Left lung (tissue), 10 donors: ENCODE data around the gene SPSB4. TPM values are rescaled to one million over a fixed set of nuclear protein-coding genes. Genes with fewer than 3 reads are reported as not detected.

Experiments
- ATAC-seq: fragments of 200-7000 bp; cut with Tn5 transposase; one replicate; pipeline ENCODE4 v1.9.1; 2020; ENCODE audit warnings: moderate library complexity
- DNase-seq, 4 donors: peaks; one replicate each; pipeline ENCODE4 v3.0.0-alpha.2; 2013 to 2020
- H3K27ac ChIP-seq, 2 donors: fragments of 200-600 bp; sonication (generic) in 1 of 2; one replicate each; pipeline versions ENCODE4 v1.5.0 to v1.8.0; 2020 to 2021
- H3K27me3 ChIP-seq, 2 donors: fragments of 200-600 bp; sonication (generic) in 1 of 2; one replicate each; pipeline versions ENCODE4 v1.5.0 to v1.8.0; 2020 to 2021
- H3K36me3 ChIP-seq, 2 donors: fragments of 200-600 bp; sonication (generic) in 1 of 2; one replicate each; pipeline versions ENCODE4 v1.5.0 to v1.8.0; 2020 to 2021
- H3K4me1 ChIP-seq, 2 donors: fragments of 200-600 bp; one replicate each; pipeline ENCODE4 v1.8.0; 2021
- H3K4me3 ChIP-seq, 2 donors: fragments of 200-600 bp; sonication (generic) in 1 of 2; one replicate each; pipeline versions ENCODE4 v1.5.0 to v1.8.0; 2020 to 2021; ENCODE audit warnings: mild to moderate bottlenecking in 1 of 2
- H3K9me3 ChIP-seq, 2 donors: fragments of 200-600 bp; sonication (generic) in 1 of 2; one replicate each; pipeline versions ENCODE4 v1.5.0 to v1.8.0; 2020 to 2021
- intact Hi-C, 2 donors: fragments of 100-400 bp; cut with DNase I; formaldehyde crosslinking; loops; one replicate each; pipeline versions ENCODE4 v1.11.2 to v1.14.2; 2022
- polyA plus RNA-seq, 6 donors: library from polyadenylated mRNA; unstranded; fragments of 120-200 nt; gene quantifications; one replicate each; pipeline ENCODE4 v1.2.1, GENCODE V29; 2013; ENCODE audit not compliant: insufficient read length in 6 of 6
- total RNA-seq, 2 donors: library from RNA; stranded (reverse); fragmentation: NEBNext Ultra II Directional; extraction: Animal tissue kit (Norgen Biotek cat#: 25700); gene quantifications; one replicate each; pipeline ENCODE4 v1.2.1, GENCODE V29; 2021
- TF ChIP-seq, protein P1 (sequence below), 2 donors: fragments of 200-600 bp; sonication (generic) in 1 of 2; IDR thresholded peaks; one replicate each; pipeline versions ENCODE4 v1.5.0 to v1.8.0; 2021; ENCODE audit warnings: antibody characterized with exemption in 2 of 2
- donor health status: DM: no; HTN: yes; CAD: no.
- donor health status: DM: no; HTN: no; CAD: no.

SPSB4 gene
- total and polyA plus RNA-seq, 8 donors = 1.3 to 9.9 (median 6.2) TPM

DNA sequence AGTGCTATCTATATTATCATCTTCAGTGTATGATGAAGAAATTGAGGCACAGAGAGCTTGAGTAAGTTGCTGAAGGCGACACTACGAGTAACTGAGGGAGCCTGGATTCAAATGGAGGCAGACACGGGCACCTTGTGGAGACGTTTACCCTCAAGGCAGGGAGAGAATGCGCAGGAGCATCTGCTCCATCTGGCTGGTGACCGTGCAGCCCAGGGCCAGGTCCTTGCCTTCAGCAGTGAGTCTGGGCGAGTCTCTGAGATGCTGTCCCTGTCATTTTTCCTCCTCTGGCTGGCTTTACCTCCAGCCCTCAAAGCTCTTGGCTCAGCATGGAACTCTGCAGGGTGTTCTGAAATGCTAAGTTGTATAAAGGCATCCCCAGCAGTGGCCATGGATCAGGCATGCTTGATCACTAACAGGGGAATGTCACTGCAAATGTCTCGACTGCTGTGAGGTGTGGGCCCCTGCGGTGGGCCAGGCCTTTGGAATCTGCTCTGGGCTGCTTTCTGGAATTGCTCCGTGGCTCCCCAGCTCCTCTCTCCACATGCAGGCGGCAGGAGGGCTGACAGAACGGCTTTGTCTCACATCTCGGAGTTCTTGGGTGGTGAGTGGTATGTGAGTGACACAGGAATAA lies 19.7 kb downstream of the SPSB4 start:
- intact Hi-C loops = no loop called here
- DNase-seq (no peak), ATAC-seq (no peak)
- TF ChIP-seq, protein P1, sequence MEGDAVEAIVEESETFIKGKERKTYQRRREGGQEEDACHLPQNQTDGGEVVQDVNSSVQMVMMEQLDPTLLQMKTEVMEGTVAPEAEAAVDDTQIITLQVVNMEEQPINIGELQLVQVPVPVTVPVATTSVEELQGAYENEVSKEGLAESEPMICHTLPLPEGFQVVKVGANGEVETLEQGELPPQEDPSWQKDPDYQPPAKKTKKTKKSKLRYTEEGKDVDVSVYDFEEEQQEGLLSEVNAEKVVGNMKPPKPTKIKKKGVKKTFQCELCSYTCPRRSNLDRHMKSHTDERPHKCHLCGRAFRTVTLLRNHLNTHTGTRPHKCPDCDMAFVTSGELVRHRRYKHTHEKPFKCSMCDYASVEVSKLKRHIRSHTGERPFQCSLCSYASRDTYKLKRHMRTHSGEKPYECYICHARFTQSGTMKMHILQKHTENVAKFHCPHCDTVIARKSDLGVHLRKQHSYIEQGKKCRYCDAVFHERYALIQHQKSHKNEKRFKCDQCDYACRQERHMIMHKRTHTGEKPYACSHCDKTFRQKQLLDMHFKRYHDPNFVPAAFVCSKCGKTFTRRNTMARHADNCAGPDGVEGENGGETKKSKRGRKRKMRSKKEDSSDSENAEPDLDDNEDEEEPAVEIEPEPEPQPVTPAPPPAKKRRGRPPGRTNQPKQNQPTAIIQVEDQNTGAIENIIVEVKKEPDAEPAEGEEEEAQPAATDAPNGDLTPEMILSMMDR (IDR thresholded peaks at IDR 0.05) = no peak
- Histone ChIP-seq H3K4me1 (no peaks in the 10 kb centered on the region), H3K36me3 (no peaks in the 10 kb centered on the region), H3K27me3 (no peaks in the 10 kb centered on the region), H3K4me3 (no peak overlapping the region), H3K9me3 (no peaks in the 10 kb centered on the region), H3K27ac (no peak overlapping the region)

DNA sequence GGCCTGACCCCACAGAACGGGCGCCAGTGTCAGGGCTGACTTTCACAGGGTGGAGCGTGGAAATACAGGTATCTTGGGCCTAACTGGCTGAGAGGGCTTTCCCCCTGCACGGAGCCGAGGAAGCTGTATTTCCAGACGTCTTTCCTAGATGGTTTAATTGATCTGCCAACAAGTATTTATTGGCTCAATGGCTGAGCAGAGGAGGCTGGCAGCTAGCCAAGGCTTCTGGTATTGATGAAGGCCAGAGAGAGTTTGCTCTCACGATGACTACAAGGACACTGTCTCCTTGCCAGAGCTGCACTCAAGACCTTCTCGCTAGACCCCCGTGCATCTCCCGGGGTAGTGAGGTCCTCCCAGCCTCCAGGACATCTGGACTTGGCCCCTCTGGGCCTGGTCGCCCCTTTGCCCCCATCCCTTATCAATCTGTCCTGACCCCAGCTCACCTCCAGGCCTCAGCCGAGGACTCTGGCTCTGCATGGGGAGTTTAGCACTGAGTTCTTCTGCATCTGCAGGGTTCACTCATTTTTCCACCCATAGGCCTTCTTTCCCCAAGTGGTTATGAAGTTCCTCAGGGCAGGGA lies 20.6 kb downstream of the SPSB4 start:
- TF ChIP-seq, protein P1 (IDR thresholded peaks at IDR 0.05) = no peak
- ATAC-seq = no peak
- H3K27ac ChIP-seq = no peak overlapping the region
- H3K4me3 ChIP-seq = no peak overlapping the region
- H3K36me3 ChIP-seq = no peaks in the 10 kb centered on the region
- intact Hi-C loops = no loop called here
- H3K9me3 ChIP-seq = no peaks in the 10 kb centered on the region
- DNase-seq = no peak
- no peaks in the 10 kb centered on the region for H3K27me3 ChIP-seq
- H3K4me1 ChIP-seq = peaks cover 0 to 6% of the 10 kb centered on the region in 2 donors

GRCh38 chr3:141072950-141073349 lies 21.8 kb downstream of the SPSB4 start:
- no peaks in the 10 kb centered on the region for H3K9me3 ChIP-seq
- no peak for ATAC-seq
- no peak overlapping the region for H3K27ac ChIP-seq
- no peak for DNase-seq
- TF ChIP-seq, protein P1 (IDR thresholded peaks at IDR 0.05) = no peak
- no peaks in the 10 kb centered on the region for H3K27me3 ChIP-seq
- intact Hi-C loops = no loop called here
- H3K36me3 ChIP-seq = no peaks in the 10 kb centered on the region
- peaks cover 0 to 13% of the 10 kb centered on the region in 2 donors for H3K4me1 ChIP-seq
- H3K4me3 ChIP-seq = no peak overlapping the region

- DNase-seq (peak in 1 of 4 donors; percentile 6), ATAC-seq (no peak)
- no peaks in the 10 kb centered on the region for H3K9me3 ChIP-seq
- H3K27ac ChIP-seq = no peak overlapping the region
- TF ChIP-seq, protein P1 (IDR thresholded peaks at IDR 0.05) = no peak
- H3K4me1 ChIP-seq = peaks cover 0 to 13% of the 10 kb centered on the region in 2 donors
- H3K27me3 ChIP-seq = no peaks in the 10 kb centered on the region
- intact Hi-C loops = no loop called here
- H3K4me3 ChIP-seq = no peak overlapping the region
- H3K36me3 ChIP-seq = no peaks in the 10 kb centered on the region
Observed at GRCh38 chr3:141073580-141073979, 22.4 kb downstream of the SPSB4 start.

- DNase-seq (peak in 1 of 4 donors; percentile 9), ATAC-seq (no peak)
- Histone ChIP-seq H3K4me3 (no peak overlapping the region), H3K36me3 (no peaks in the 10 kb centered on the region), H3K27ac (no peak overlapping the region), H3K27me3 (no peaks in the 10 kb centered on the region), H3K4me1 (peaks cover 0 to 13% of the 10 kb centered on the region in 2 donors), H3K9me3 (no peaks in the 10 kb centered on the region)
- intact Hi-C loops = no loop called here
- TF ChIP-seq, protein P1 (IDR thresholded peaks at IDR 0.05) = no peak
Observed at GRCh38 chr3:141074529-141074928, 23.4 kb downstream of the SPSB4 start.
